ENCODE data around the gene ZNF830.

GRCh38 chr17:35002876-35003551, 41.7 kb downstream of the ZNF830 start:
- TF ChIP-seq CTCF (IDR thresholded peaks at IDR 0.05; ENCODE audit: extremely low read depth in 1 of 2, insufficient read depth in 1 of 2, low read depth in 1 of 2, low read length in 2 of 2) = no peak
- TF ChIP-seq EZH2 (IDR thresholded peaks at IDR 0.05; ENCODE audit: borderline replicate concordance, low read depth, low read length, severe bottlenecking) = no peak
- no peak for TF ChIP-seq MAX (IDR thresholded peaks at IDR 0.05; ENCODE audit: insufficient read depth, insufficient read length)
